Adrenal gland (tissue), 5 donors: ENCODE data around the gene AVL9.

ENCODE experiments used
- POLR2A ChIP-seq, 2 donors: fragments of 450-650 bp; IDR thresholded peaks; one replicate each; pipeline ENCODE4 v1.6.1; 2017; ENCODE audit warnings: antibody characterized with exemption in 2 of 2, mild to moderate bottlenecking in 2 of 2, moderate library complexity in 1 of 2
- TF ChIP-seq, protein P1 (sequence below), 6 experiments: fragments of 450-650 bp in 4 of 6; fragments of 200-600 bp in 2 of 6; sonication (generic) in 1 of 6; IDR thresholded peaks; 1 replicate in 5 of 6; 2 replicates in 1 of 6; pipeline versions ENCODE4 v1.5.1 to v1.8.0; 2016 to 2021; ENCODE audit warnings: antibody characterized with exemption in 6 of 6, mild to moderate bottlenecking in 2 of 6, moderate library complexity in 1 of 6
- donor health status: DM: no; HTN: no; CAD: no.

DNA sequence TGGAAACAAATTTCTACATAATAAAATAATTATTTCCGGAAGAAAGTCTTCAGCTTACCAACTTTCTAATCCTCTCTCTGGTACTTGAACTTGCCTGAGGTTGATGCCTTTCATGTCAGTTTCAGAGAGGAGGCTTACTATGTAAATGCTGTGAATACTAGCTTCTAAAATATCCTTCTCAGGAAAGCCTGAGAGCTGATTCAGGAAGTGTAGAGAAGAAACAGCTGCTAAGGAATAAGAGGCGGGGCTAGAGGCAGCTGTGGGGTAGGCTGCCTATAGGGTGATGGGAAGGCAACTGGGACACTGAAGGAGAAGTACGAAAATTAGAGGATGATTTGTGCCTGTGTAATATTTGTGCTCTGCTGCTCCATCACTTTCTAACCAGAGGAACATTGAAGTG is 69.3 kb downstream of the AVL9 start:
- TF ChIP-seq, protein P1, sequence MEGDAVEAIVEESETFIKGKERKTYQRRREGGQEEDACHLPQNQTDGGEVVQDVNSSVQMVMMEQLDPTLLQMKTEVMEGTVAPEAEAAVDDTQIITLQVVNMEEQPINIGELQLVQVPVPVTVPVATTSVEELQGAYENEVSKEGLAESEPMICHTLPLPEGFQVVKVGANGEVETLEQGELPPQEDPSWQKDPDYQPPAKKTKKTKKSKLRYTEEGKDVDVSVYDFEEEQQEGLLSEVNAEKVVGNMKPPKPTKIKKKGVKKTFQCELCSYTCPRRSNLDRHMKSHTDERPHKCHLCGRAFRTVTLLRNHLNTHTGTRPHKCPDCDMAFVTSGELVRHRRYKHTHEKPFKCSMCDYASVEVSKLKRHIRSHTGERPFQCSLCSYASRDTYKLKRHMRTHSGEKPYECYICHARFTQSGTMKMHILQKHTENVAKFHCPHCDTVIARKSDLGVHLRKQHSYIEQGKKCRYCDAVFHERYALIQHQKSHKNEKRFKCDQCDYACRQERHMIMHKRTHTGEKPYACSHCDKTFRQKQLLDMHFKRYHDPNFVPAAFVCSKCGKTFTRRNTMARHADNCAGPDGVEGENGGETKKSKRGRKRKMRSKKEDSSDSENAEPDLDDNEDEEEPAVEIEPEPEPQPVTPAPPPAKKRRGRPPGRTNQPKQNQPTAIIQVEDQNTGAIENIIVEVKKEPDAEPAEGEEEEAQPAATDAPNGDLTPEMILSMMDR (IDR thresholded peaks at IDR 0.05): no peak
- TF ChIP-seq POLR2A (IDR thresholded peaks at IDR 0.05): no peak
